GM19372 (cell line): ENCODE measurements around the gene TXNDC15.

ENCODE experiments used
- ATAC-seq: cut with Tn5 transposase; IDR thresholded peaks from one replicate; pipeline ENCODE4 v1.9.1; 2021; ENCODE audit warnings: mild to moderate bottlenecking, low read depth, moderate library complexity; ENCODE audit not compliant: unreplicated experiment

The TXNDC15 gene

GRCh38 chr5:134913254-134913653 lies 39.1 kb downstream of the TXNDC15 start:
- no peak for ATAC-seq

GRCh38 chr5:134913795-134914194 lies 39.6 kb downstream of the TXNDC15 start:
- no peak for ATAC-seq

GRCh38 chr5:134917070-134917815 lies 43.1 kb downstream of the TXNDC15 start:
- ATAC-seq = no peak

- ATAC-seq = no peak
Measured at GRCh38 chr5:134918861-134919260, 44.7 kb downstream of the TXNDC15 start.

GRCh38 chr5:134920848-134921575 lies 46.8 kb downstream of the TXNDC15 start:
- no peak for ATAC-seq

- no peak for ATAC-seq
Measured at GRCh38 chr5:134932508-134932907, 58.3 kb downstream of the TXNDC15 start.

GRCh38 chr5:134934202-134934601 lies 60.0 kb downstream of the TXNDC15 start:
- no peak for ATAC-seq

- no peak for ATAC-seq
Measured at GRCh38 chr5:134935711-134936602, 61.8 kb downstream of the TXNDC15 start.

GRCh38 chr5:134937526-134937925 lies 63.4 kb downstream of the TXNDC15 start:
- ATAC-seq = no peak

GRCh38 chr5:134938030-134938429 lies 63.9 kb downstream of the TXNDC15 start:
- ATAC-seq = no peak

- ATAC-seq = no peak
Measured at GRCh38 chr5:134939500-134939899, 65.3 kb downstream of the TXNDC15 start.

- ATAC-seq = no peak
Measured at GRCh38 chr5:134943547-134943946, 69.4 kb downstream of the TXNDC15 start.

GRCh38 chr5:134944630-134945029 lies 70.5 kb downstream of the TXNDC15 start:
- ATAC-seq = no peak

GRCh38 chr5:134945041-134945440 lies 70.9 kb downstream of the TXNDC15 start:
- ATAC-seq = no peak

GRCh38 chr5:134948911-134949310 lies 74.7 kb downstream of the TXNDC15 start:
- ATAC-seq = no peak

GRCh38 chr5:134949316-134949715 lies 75.1 kb downstream of the TXNDC15 start:
- ATAC-seq = no peak
